WTC11 (cell line): ENCODE measurements around the gene EMSY. TPM values are rescaled to one million over a fixed set of nuclear protein-coding genes. Genes with fewer than 3 reads are reported as not detected.

Source experiments
- ATAC-seq: fragments of 200-7000 bp; cut with Tn5 transposase; 2 replicates; pipeline ENCODE4 v1.10.0; 2021; ENCODE audit warnings: mild to moderate bottlenecking, moderate library complexity
- CTCF ChIA-PET: fragments of 300-600 bp; sonication (Branson Sonifier 250); formaldehyde crosslinking; loops from one replicate; lab custom pipeline; 2021; ENCODE audit warnings: antibody characterized with exemption; lab: Charles Lee
- POLR2A ChIA-PET: fragments of 350-600 bp; sonication (Branson Sonifier 250); formaldehyde crosslinking; loops from one replicate; lab custom pipeline; 2021; ENCODE audit warnings: antibody characterized with exemption; lab: Charles Lee
- DNase-seq: peaks from one replicate; pipeline ENCODE4 v3.0.0; 2021; ENCODE audit warnings: low spot score
- H3K27ac Mint-ChIP-seq: 2 replicates; pipeline ENCODE4 v1.8.0; 2021; ENCODE audit warnings: mixed read lengths
- H3K27me3 Mint-ChIP-seq: 2 replicates; pipeline ENCODE4 v1.8.0; 2021; ENCODE audit warnings: low read depth, mild to moderate bottlenecking, moderate library complexity, mixed read lengths
- H3K36me3 Mint-ChIP-seq: 2 replicates; pipeline ENCODE4 v1.8.0; 2021; ENCODE audit warnings: mixed read lengths
- H3K4me1 Mint-ChIP-seq: 2 replicates; pipeline ENCODE4 v1.8.0; 2022; ENCODE audit warnings: mixed read lengths
- H3K4me3 Mint-ChIP-seq: 2 replicates; pipeline ENCODE4 v1.8.0; 2021; ENCODE audit warnings: mild to moderate bottlenecking, moderate library complexity, mixed read lengths
- H3K9me3 Mint-ChIP-seq: 2 replicates; pipeline ENCODE4 v1.8.0; 2021; ENCODE audit warnings: mixed read lengths
- EMX1 ChIP-seq: fragments of 250-450 bp; sonication (Bioruptor Pico); IDR thresholded peaks from 2 replicates; pipeline ENCODE4 v1.8.0; 2021; ENCODE audit warnings: mild to moderate bottlenecking
- ESRRA ChIP-seq: sonication (generic); formaldehyde crosslinking; IDR thresholded peaks from 2 replicates; pipeline ENCODE4 v1.8.1; 2022; ENCODE audit warnings: mild to moderate bottlenecking, missing genetic modification reagents, borderline replicate concordance
- GRHL2 ChIP-seq: fragments of 250-450 bp; sonication (Bioruptor Pico); IDR thresholded peaks from 2 replicates; pipeline ENCODE4 v1.8.0; 2022; ENCODE audit warnings: mild to moderate bottlenecking, moderate library complexity; ENCODE audit not compliant: insufficient replicate concordance, severe bottlenecking
- NR1H2 ChIP-seq: sonication (generic); formaldehyde crosslinking; IDR thresholded peaks from 2 replicates; pipeline ENCODE4 v1.9.0; 2021; ENCODE audit warnings: mild to moderate bottlenecking, moderate library complexity, missing genetic modification reagents
- OVOL2 ChIP-seq: fragments of 250-450 bp; sonication (Bioruptor Pico); IDR thresholded peaks from 2 replicates; pipeline ENCODE4 v1.9.0; 2021; ENCODE audit warnings: mild to moderate bottlenecking, borderline replicate concordance
- SOX15 ChIP-seq: fragments of 250-450 bp; sonication (Bioruptor Pico); IDR thresholded peaks from 2 replicates; pipeline ENCODE4 v1.9.0; 2021; ENCODE audit warnings: mild to moderate bottlenecking
- TCF7 ChIP-seq: sonication (generic); formaldehyde crosslinking; IDR thresholded peaks from 2 replicates; pipeline ENCODE4 v1.8.0; 2022; ENCODE audit warnings: mild to moderate bottlenecking, low read depth, missing genetic modification reagents, moderate library complexity
- ZNF138 ChIP-seq: sonication (generic); formaldehyde crosslinking; conservative IDR thresholded peaks from 2 replicates; pipeline ENCODE4 v1.8.1; 2022; ENCODE audit warnings: mild to moderate bottlenecking, moderate library complexity, missing genetic modification reagents
- ZNF396 ChIP-seq: fragments of 250-450 bp; sonication (Bioruptor Pico); IDR thresholded peaks from 2 replicates; pipeline ENCODE4 v1.8.0; 2021; ENCODE audit warnings: mild to moderate bottlenecking, moderate library complexity, borderline replicate concordance
- total RNA-seq: library from RNA; stranded (reverse); gene quantifications from 3 replicates; pipeline ENCODE4 v1.2.3, GENCODE V29; 2021
- TF ChIP-seq, protein P1 (sequence below): sonication (generic); formaldehyde crosslinking; IDR thresholded peaks from 2 replicates; pipeline ENCODE4 v1.8.1; 2022; ENCODE audit warnings: mild to moderate bottlenecking, missing genetic modification reagents, moderate library complexity, borderline replicate concordance
- TF ChIP-seq, protein P2 (sequence below): fragments of 250-450 bp; sonication (Bioruptor Pico); IDR thresholded peaks from 2 replicates; pipeline ENCODE4 v1.9.0; 2021; ENCODE audit warnings: moderate library complexity, mild to moderate bottlenecking, inconsistent platforms, borderline replicate concordance
- TF ChIP-seq, protein P3 (sequence below): sonication (generic); formaldehyde crosslinking; IDR thresholded peaks from 2 replicates; pipeline ENCODE4 v1.8.0; 2023; ENCODE audit warnings: mild to moderate bottlenecking, missing genetic modification reagents
- TF ChIP-seq, protein P4 (sequence below): sonication (generic); formaldehyde crosslinking; IDR thresholded peaks from 2 replicates; pipeline ENCODE4 v1.8.0; 2023; ENCODE audit warnings: missing genetic modification reagents
- TF ChIP-seq, protein P5 (sequence below): sonication (generic); formaldehyde crosslinking; IDR thresholded peaks from 2 replicates; pipeline ENCODE4 v1.8.1; 2023; ENCODE audit warnings: mild to moderate bottlenecking, missing genetic modification reagents
- TF ChIP-seq, protein P6 (sequence below): sonication (generic); formaldehyde crosslinking; conservative IDR thresholded peaks from 2 replicates; pipeline ENCODE4 v1.8.1; 2022; ENCODE audit warnings: mild to moderate bottlenecking, missing genetic modification reagents

Gene EMSY
- total RNA-seq, 1 experiment from 2014 or later: 31.1 TPM

DNA sequence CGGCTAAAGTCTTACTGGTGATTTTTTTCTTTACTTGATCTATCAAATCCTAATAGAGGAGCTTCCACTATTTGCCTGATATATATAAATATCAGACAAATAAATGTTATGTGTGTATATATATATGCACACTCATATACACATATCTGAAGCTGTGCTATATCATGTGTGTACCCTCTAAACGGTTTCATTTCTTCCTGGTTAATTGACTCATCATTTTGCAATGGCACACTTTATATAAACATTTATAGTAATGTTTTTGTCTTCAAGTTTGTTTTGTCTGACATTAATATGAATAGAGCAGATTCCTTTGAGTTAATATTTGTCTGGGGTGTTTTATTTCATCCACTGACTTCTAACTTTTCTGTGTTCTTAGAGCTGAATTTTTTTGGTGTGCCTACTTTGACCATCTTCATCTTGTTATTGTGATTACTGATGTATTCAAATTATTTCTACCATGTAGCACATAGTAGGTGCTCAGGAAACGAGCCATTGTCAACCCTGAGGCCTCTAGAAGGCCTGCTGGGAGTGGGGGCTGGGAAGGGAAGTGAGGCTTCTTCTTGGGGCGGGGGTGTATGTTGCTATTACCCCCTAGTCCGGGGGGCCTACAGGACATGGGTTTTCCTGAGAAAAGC lies 143.1 kb downstream of the EMSY start:
- Mint-ChIP-seq H3K4me3 (no peak overlapping the region), H3K27me3 (no peaks in the 10 kb centered on the region), H3K36me3 (no peaks in the 10 kb centered on the region), H3K9me3 (peaks cover 9% of the 10 kb centered on the region; the same call in 1 of the 2 replicates), H3K27ac (no peak overlapping the region), H3K4me1 (peaks cover 12% of the 10 kb centered on the region)
- TF ChIP-seq TCF7 (CRISPR knock-in tag): no peak
- TF ChIP-seq, protein P1, sequence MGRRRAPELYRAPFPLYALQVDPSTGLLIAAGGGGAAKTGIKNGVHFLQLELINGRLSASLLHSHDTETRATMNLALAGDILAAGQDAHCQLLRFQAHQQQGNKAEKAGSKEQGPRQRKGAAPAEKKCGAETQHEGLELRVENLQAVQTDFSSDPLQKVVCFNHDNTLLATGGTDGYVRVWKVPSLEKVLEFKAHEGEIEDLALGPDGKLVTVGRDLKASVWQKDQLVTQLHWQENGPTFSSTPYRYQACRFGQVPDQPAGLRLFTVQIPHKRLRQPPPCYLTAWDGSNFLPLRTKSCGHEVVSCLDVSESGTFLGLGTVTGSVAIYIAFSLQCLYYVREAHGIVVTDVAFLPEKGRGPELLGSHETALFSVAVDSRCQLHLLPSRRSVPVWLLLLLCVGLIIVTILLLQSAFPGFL: no peak
- TF ChIP-seq, protein P2, sequence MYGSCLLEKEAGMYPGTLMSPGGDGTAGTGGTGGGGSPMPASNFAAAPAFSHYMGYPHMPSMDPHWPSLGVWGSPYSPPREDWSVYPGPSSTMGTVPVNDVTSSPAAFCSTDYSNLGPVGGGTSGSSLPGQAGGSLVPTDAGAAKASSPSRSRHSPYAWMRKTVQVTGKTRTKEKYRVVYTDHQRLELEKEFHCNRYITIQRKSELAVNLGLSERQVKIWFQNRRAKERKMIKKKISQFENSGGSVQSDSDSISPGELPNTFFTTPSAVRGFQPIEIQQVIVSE (CRISPR knock-in tag): no peak
- POLR2A ChIA-PET: no interaction called here
- no peak for ATAC-seq
- CTCF ChIA-PET: interaction anchor here (1.3 kb wide), 2 partner anchors 11 to 380 kb away, joined by 4 to 6 read pairs; no protein-coding TSS in a partner anchor
- no peak for DNase-seq

DNA sequence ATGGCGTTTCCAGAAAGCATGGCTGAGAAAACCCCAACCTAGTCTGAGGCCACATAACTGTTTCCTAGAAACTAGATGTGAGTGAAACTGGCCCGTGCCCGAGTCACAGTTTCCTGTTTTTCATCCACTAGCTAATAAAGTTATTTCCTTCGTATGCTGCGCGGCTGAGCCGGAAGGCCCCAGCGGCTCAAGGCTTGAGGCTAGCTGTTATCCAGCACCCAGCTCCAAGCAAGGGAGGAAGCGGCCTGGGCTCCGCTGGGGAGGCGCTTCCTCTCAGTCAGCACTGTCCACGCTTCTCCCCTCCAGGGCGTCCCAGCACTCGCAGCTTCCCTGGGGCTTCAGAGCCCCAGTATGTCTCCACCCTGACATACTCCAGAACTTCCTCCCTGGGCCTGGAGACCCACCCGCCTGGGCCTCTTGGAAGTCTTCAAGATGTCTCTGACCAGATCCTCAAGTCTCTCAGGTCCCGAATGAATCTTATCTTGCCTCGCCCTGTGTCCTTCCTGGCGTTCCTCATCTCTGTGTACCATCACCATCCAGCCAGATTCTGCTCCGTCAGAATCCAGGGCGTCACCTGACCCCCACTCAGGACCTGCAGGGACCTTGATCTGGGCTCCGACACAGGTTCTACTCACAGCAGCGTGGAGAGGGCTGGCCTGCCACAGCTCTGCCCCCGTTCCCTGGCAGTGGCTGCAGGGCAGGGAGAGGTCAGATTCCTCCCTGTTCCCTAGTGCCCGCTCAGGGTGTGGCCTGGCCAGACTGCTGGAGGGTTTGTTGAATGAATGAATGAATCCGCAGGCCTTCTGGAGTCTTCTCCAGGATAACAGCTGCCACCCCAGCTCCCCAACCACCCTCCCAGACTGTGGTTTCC lies 143.9 kb downstream of the EMSY start:
- ChIA-PET CTCF (interaction anchor here (1.0 to 1.3 kb wide), 3 partner anchors 10 to 381 kb away, joined by 3 to 6 read pairs (median 4); no protein-coding TSS in a partner anchor), POLR2A (no interaction called here)
- Mint-ChIP-seq H3K36me3 (no peaks in the 10 kb centered on the region), H3K27ac (no peak overlapping the region), H3K4me3 (no peak overlapping the region), H3K9me3 (peaks cover 7% of the 10 kb centered on the region; the same call in 1 of the 2 replicates), H3K4me1 (peaks cover 12% of the 10 kb centered on the region), H3K27me3 (no peaks in the 10 kb centered on the region)
- ATAC-seq (peak; percentile 60), DNase-seq (no peak)
- TF ChIP-seq, protein P3, sequence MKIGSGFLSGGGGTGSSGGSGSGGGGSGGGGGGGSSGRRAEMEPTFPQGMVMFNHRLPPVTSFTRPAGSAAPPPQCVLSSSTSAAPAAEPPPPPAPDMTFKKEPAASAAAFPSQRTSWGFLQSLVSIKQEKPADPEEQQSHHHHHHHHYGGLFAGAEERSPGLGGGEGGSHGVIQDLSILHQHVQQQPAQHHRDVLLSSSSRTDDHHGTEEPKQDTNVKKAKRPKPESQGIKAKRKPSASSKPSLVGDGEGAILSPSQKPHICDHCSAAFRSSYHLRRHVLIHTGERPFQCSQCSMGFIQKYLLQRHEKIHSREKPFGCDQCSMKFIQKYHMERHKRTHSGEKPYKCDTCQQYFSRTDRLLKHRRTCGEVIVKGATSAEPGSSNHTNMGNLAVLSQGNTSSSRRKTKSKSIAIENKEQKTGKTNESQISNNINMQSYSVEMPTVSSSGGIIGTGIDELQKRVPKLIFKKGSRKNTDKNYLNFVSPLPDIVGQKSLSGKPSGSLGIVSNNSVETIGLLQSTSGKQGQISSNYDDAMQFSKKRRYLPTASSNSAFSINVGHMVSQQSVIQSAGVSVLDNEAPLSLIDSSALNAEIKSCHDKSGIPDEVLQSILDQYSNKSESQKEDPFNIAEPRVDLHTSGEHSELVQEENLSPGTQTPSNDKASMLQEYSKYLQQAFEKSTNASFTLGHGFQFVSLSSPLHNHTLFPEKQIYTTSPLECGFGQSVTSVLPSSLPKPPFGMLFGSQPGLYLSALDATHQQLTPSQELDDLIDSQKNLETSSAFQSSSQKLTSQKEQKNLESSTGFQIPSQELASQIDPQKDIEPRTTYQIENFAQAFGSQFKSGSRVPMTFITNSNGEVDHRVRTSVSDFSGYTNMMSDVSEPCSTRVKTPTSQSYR: no peak
- no peak for TF ChIP-seq NR1H2 (CRISPR knock-in tag)
- TF ChIP-seq, protein P4, sequence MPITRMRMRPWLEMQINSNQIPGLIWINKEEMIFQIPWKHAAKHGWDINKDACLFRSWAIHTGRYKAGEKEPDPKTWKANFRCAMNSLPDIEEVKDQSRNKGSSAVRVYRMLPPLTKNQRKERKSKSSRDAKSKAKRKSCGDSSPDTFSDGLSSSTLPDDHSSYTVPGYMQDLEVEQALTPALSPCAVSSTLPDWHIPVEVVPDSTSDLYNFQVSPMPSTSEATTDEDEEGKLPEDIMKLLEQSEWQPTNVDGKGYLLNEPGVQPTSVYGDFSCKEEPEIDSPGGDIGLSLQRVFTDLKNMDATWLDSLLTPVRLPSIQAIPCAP (CRISPR knock-in tag): no peak
- TF ChIP-seq, protein P2 (CRISPR knock-in tag): no peak
- no peak for TF ChIP-seq ZNF396 (CRISPR knock-in tag)
- no peak for TF ChIP-seq EMX1
- no peak for TF ChIP-seq SOX15 (CRISPR knock-in tag)
- no peak for TF ChIP-seq ESRRA

DNA sequence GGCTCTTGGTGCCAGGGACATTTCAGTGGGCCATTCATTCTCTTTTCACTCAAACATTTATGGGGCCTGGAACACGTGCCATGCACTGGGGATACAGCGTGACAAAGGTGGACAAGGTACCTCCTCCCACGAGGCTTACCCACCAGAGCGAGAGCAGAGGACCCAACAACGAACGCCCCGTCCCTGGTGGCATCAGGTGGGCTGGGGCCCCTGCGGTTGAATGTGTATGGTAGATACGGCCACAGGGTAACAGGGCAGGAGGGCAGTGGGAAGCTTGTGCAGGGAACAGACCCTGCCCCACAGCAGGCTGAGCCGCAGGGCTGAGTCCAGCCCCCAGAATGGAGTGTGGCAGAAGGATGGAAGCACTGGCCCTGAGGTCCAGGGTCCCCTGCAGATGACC lies 144.7 kb downstream of the EMSY start:
- no peak for ATAC-seq
- CTCF ChIA-PET: interaction anchor here (1.0 to 1.4 kb wide), 2 partner anchors 9 to 12 kb away, joined by 3 to 6 read pairs; no protein-coding TSS in a partner anchor

More for the DNA sequence above, 144.7 kb downstream of the EMSY start:
- TF ChIP-seq ZNF138 (CRISPR knock-in tag): no peak
- no peak for TF ChIP-seq GRHL2
- TF ChIP-seq, protein P5, sequence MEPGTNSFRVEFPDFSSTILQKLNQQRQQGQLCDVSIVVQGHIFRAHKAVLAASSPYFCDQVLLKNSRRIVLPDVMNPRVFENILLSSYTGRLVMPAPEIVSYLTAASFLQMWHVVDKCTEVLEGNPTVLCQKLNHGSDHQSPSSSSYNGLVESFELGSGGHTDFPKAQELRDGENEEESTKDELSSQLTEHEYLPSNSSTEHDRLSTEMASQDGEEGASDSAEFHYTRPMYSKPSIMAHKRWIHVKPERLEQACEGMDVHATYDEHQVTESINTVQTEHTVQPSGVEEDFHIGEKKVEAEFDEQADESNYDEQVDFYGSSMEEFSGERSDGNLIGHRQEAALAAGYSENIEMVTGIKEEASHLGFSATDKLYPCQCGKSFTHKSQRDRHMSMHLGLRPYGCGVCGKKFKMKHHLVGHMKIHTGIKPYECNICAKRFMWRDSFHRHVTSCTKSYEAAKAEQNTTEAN (CRISPR knock-in tag): no peak
- TF ChIP-seq, protein P6, sequence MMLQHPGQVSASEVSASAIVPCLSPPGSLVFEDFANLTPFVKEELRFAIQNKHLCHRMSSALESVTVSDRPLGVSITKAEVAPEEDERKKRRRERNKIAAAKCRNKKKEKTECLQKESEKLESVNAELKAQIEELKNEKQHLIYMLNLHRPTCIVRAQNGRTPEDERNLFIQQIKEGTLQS (CRISPR knock-in tag): no peak
- no peak for TF ChIP-seq OVOL2 (CRISPR knock-in tag)
- Mint-ChIP-seq H3K9me3 (0 out of 2 replicates have a peak, but pooled peaks cover 4% of the 10 kb centered on the region), H3K27me3 (no peaks in the 10 kb centered on the region), H3K27ac (no peak overlapping the region), H3K36me3 (no peaks in the 10 kb centered on the region), H3K4me1 (peaks cover 12% of the 10 kb centered on the region), H3K4me3 (no peak overlapping the region)
- POLR2A ChIA-PET: no interaction called here
- no peak for DNase-seq
